Lower lobe of right lung (tissue), 2 donors: ENCODE data around the gene SRC. TPM values are rescaled to one million over a fixed set of nuclear protein-coding genes. Genes with fewer than 3 reads are reported as not detected.

Experiments
- ATAC-seq, 2 donors: fragments of 200-7000 bp; cut with Tn5 transposase; one replicate each; pipeline ENCODE4 v1.9.1; 2020 to 2022; ENCODE audit warnings: mild to moderate bottlenecking in 2 of 2, moderate library complexity in 2 of 2
- DNase-seq: peaks from one replicate; pipeline ENCODE4 v3.0.0-alpha.2; 2020
- H3K27ac ChIP-seq: fragments of 200-600 bp; one replicate; pipeline ENCODE4 v1.8.0; 2022
- H3K27me3 ChIP-seq: fragments of 200-600 bp; one replicate; pipeline ENCODE4 v1.8.0; 2022; ENCODE audit warnings: low read depth
- H3K36me3 ChIP-seq: fragments of 200-600 bp; one replicate; pipeline ENCODE4 v1.8.0; 2022; ENCODE audit warnings: mild to moderate bottlenecking
- H3K4me1 ChIP-seq: fragments of 200-600 bp; one replicate; pipeline ENCODE4 v1.8.0; 2022
- H3K4me3 ChIP-seq: fragments of 200-600 bp; one replicate; pipeline ENCODE4 v1.8.0; 2022; ENCODE audit warnings: mild to moderate bottlenecking
- H3K9me3 ChIP-seq: fragments of 200-600 bp; one replicate; pipeline ENCODE4 v1.8.0; 2022
- intact Hi-C: fragments of 100-400 bp; cut with DNase I; formaldehyde crosslinking; loops from one replicate; pipeline ENCODE4 v1.11.0; 2022
- total RNA-seq: library from RNA; stranded (reverse); fragmentation: NEBNext Ultra II Directional; extraction: Animal tissue kit (Norgen Biotek cat#: 25700); gene quantifications from one replicate; pipeline ENCODE4 v1.2.1, GENCODE V29; 2021
- TF ChIP-seq, protein P1 (sequence below): fragments of 200-600 bp; IDR thresholded peaks from one replicate; pipeline ENCODE4 v1.8.0; 2022; ENCODE audit warnings: antibody characterized with exemption, mild to moderate bottlenecking
- donor health status: DM: no; HTN: yes; CAD: no; lungs with severe emphysema.

The SRC gene
- total RNA-seq, 1 donor from 2014 or later, result 72.7 TPM

DNA sequence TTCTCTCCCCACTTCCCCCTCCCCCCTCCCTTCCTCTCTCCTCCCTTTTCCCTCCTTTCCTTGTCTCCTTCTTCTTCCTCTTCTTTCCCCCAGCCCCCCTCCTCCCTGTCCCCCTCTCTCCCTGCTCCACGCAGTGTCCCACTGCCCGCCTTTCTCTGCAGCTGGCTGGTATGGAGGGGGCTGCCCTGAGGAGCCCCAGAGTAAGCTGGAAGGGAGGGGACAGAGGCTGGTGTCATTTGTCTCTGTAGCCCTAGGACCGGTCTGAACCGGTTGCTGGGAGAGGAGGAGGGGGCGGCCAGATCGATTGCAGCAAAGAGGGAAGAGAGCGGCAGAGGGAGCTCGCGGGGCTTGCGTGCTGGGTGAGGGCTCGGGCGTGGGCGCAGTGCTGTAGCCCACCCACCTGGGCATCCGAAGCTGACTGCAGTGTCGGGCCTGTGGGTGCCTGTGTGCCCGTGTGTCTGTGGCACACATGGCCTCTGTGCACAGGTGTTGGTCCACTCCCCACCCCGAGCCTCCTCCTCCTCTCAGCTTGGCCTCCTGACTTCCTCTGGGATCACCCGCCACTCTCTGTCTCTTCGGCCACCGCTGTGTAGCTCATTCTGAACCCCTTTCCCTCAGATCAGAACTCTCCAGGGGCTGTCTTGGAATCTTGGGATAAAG lies 50.6 kb downstream of the SRC start:
- DNase-seq (no peak), ATAC-seq (no peak)
- TF ChIP-seq, protein P1, sequence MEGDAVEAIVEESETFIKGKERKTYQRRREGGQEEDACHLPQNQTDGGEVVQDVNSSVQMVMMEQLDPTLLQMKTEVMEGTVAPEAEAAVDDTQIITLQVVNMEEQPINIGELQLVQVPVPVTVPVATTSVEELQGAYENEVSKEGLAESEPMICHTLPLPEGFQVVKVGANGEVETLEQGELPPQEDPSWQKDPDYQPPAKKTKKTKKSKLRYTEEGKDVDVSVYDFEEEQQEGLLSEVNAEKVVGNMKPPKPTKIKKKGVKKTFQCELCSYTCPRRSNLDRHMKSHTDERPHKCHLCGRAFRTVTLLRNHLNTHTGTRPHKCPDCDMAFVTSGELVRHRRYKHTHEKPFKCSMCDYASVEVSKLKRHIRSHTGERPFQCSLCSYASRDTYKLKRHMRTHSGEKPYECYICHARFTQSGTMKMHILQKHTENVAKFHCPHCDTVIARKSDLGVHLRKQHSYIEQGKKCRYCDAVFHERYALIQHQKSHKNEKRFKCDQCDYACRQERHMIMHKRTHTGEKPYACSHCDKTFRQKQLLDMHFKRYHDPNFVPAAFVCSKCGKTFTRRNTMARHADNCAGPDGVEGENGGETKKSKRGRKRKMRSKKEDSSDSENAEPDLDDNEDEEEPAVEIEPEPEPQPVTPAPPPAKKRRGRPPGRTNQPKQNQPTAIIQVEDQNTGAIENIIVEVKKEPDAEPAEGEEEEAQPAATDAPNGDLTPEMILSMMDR, result no peak
- peaks cover 68% of the 10 kb centered on the region for H3K36me3 ChIP-seq
- intact Hi-C loops, result no loop called here
- H3K27me3 ChIP-seq, result no peaks in the 10 kb centered on the region
- H3K27ac ChIP-seq, result no peak overlapping the region
- no peaks in the 10 kb centered on the region for H3K4me1 ChIP-seq
- H3K4me3 ChIP-seq, result no peak overlapping the region
- H3K9me3 ChIP-seq, result no peaks in the 10 kb centered on the region

DNA sequence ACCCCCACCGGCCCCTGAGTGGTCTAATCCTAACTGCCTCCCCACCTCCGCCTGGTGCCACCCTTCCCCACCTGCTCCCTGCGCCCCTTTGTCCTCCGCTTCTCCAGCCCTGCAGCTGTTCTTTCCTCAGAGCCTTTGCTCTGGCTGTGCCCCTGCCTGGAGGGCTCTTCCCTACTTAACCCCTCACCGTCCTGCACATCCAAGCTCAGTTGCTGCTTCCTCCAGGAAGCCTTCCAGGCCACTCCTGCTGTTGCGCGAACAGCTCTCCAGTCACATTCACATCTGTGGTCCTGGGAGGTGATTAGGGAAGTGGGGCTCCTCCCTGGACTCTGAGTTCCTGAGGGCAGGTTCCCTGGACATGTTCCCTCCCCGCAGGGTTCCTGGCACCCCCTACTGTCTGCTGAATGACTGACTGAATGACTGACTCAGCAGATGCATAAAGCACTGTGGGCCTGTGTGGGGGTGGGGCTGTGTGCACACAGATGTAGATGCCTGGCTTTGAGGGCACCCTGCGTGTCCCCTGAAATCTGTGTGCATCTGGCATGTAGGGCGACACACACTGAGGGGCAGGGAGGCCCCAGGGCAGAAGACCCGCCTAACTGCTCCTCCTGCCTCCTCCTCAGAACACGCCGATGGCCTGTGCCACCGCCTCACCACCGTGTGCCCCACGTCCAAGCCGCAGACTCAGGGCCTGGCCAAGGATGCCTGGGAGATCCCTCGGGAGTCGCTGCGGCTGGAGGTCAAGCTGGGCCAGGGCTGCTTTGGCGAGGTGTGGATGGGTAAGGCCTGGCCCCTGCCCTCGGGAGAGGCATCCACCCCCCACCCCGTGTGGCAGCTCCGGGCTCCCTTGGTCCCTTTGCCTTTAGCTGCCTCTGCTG lies 51.4 kb downstream of the SRC start:
- Histone ChIP-seq H3K27me3 (no peaks in the 10 kb centered on the region), H3K9me3 (no peaks in the 10 kb centered on the region), H3K4me1 (no peaks in the 10 kb centered on the region), H3K27ac (no peak overlapping the region), H3K4me3 (no peak overlapping the region), H3K36me3 (peaks cover 75% of the 10 kb centered on the region)
- no peak for DNase-seq
- TF ChIP-seq, protein P1, result no peak
- intact Hi-C loops, result no loop called here
- ATAC-seq, result no peak

DNA sequence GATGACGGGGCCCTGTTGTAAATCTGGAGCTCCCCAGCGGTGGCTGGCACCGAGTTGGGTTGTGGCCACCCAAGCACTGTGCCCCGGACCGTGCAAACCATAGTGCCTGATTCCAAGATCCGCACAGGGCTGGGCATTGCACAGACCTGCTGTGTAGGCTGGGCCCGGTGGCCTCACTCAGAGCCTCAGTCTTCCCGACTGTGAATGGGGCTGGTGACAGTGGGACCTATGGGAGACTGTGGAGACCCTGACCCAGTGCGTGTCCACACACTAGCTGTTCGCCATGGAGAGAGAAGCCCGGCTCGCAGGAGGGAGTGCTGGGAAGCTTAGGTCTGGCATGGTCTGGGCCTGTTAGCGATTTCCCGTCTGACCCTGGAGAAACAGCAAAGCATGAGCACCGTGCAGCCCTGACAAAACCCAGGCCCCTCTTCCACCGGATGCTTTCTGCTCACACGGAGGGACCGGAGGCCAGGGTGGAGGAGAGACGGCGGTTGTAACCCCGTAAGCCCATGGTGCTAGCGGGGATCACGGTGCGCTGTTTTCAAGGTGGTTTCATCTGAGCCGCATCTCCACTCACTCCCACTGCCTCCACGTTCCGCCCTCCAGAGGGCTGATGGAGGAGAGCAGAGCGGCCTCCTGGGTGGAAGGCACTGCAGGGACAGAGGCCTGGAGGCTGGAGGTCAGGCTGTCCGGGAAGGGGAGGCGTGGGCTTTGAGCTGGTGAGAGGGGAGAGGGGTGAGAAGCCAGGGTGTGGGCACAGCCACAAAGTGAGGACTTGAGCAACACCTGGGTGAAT lies 52.2 kb downstream of the SRC start:
- H3K9me3 ChIP-seq, result no peaks in the 10 kb centered on the region
- intact Hi-C loops, result no loop called here
- ATAC-seq, result no peak
- H3K27me3 ChIP-seq, result no peaks in the 10 kb centered on the region
- H3K4me1 ChIP-seq, result no peaks in the 10 kb centered on the region
- H3K27ac ChIP-seq, result no peak overlapping the region
- H3K4me3 ChIP-seq, result no peak overlapping the region
- TF ChIP-seq, protein P1, result no peak
- peaks cover 83% of the 10 kb centered on the region for H3K36me3 ChIP-seq
- DNase-seq, result no peak

DNA sequence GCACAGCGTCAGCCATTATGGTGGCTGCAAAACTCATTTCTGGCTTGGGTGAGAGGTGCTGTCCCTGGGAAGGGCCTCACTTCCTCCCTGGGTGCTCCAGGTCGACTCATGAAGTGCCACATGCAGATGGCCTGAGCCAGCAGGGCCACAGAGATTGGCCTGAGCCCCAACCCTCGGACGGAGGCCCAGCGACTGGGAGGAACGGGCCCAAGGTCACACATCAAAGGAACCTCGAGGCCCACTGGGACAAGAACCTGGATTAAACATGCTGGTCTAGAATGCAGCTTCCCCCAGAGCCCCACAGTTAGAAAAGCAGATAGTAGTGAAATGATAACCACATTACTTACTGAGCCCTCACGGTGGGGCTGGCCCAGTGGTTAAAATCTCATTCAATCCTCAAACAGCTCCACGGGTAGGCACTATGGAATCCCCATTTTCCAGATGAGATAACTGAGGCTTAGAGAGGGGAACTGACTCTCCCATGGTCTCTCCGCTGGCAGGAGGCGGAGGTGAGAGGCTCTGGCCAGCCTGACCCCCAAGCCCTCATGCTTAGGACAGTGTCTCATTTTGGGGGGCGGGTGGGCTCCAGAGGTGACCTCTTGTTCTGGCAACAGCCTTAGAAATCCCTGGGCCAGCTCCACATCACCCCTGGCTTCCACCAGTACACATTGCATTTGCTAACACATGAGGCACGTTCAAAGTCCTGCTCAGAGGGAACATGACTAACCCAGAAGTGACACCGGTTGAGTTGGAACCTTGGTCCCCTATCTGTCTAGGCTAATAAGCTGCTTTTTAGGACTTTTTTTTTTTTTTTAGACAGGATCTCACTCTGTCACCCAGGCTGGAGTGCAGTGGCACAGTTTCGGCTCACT lies 53.0 kb downstream of the SRC start:
- no peaks in the 10 kb centered on the region for H3K4me1 ChIP-seq
- DNase-seq (no peak), ATAC-seq (no peak)
- TF ChIP-seq, protein P1, result no peak
- H3K4me3 ChIP-seq, result no peak overlapping the region
- H3K36me3 ChIP-seq, result peaks cover 86% of the 10 kb centered on the region
- H3K27me3 ChIP-seq, result no peaks in the 10 kb centered on the region
- H3K9me3 ChIP-seq, result no peaks in the 10 kb centered on the region
- intact Hi-C loops, result no loop called here
- no peak overlapping the region for H3K27ac ChIP-seq
